HuH-7.5 (cell line): ENCODE results near the gene TNFSF4.
"Not testable (repeated sequence)": the region's sequence is repeated elsewhere in the genome, so short reads cannot be mapped to it uniquely, and the experiment has no call there.

ENCODE experiments used
- DNase-seq: peaks from one replicate; pipeline ENCODE4 v3.0.0; 2011; ENCODE audit warnings: low spot score

The TNFSF4 gene

GRCh38 chr1:173206816-173207568 is at the start of gene TNFSF4:
Gene TNFSF4, minus strand, starts transcription at chr1:173207331. Its CDS starts 155 bp downstream, at chr1:173207176.
- DNase-seq = no peak

- peak; percentile 20 for DNase-seq
These were observed 48.2 kb upstream of the TNFSF4 start for GRCh38 chr1:173255214-173255813.

- no peak for DNase-seq
These were observed 45.9 kb upstream of the TNFSF4 start for GRCh38 chr1:173253046-173253445.

- no peak for DNase-seq
These were observed 42.2 kb upstream of the TNFSF4 start for GRCh38 chr1:173249349-173249748.

- DNase-seq = no peak
These were observed 41.3 kb upstream of the TNFSF4 start for GRCh38 chr1:173248247-173248940.

GRCh38 chr1:173245892-173246291 is 38.8 kb upstream of the TNFSF4 start:
- no peak for DNase-seq

- no peak for DNase-seq
These were observed 36.2 kb upstream of the TNFSF4 start for GRCh38 chr1:173243300-173243699.

- DNase-seq = no peak
These were observed 34.6 kb upstream of the TNFSF4 start for GRCh38 chr1:173241528-173242347.

- no peak for DNase-seq
These were observed 33.5 kb upstream of the TNFSF4 start for GRCh38 chr1:173240609-173241008.

GRCh38 chr1:173239058-173239457 is 31.9 kb upstream of the TNFSF4 start:
- DNase-seq = no peak

- DNase-seq = no peak
These were observed 27.8 kb upstream of the TNFSF4 start for GRCh38 chr1:173234899-173235298.

- DNase-seq = not testable (repeated sequence)
These were observed 27.3 kb upstream of the TNFSF4 start for GRCh38 chr1:173234434-173234833.

GRCh38 chr1:173229031-173229430 is 21.9 kb upstream of the TNFSF4 start:
- DNase-seq = not testable (repeated sequence)

- no peak for DNase-seq
These were observed 17.8 kb upstream of the TNFSF4 start for GRCh38 chr1:173224949-173225348.

- no peak for DNase-seq
These were observed 17.3 kb upstream of the TNFSF4 start for GRCh38 chr1:173224280-173224892.

GRCh38 chr1:173223031-173223380 is 15.9 kb upstream of the TNFSF4 start:
- no peak for DNase-seq

- no peak for DNase-seq
These were observed 15.3 kb upstream of the TNFSF4 start for GRCh38 chr1:173222149-173223030.

GRCh38 chr1:173220157-173220556 is 13.0 kb upstream of the TNFSF4 start:
- DNase-seq = no peak

- no peak for DNase-seq
These were observed 6.5 kb upstream of the TNFSF4 start for GRCh38 chr1:173213665-173214064.

GRCh38 chr1:173212952-173213491 is 5.9 kb upstream of the TNFSF4 start:
- DNase-seq = no peak
